SH-SY5Y (cell line): Measurements from ENCODE around the gene ZBED2.
A peak's percentile ranks its signal among the peaks of the same experiment; 100 is the strongest.

Experiments
- GATA2 ChIP-seq: IDR thresholded peaks from 2 replicates; pipeline ENCODE4 v1.6.1; 2011; ENCODE audit warnings: mild to moderate bottlenecking, low read depth, low read length
- GATA3 ChIP-seq: IDR thresholded peaks from 2 replicates; pipeline ENCODE4 v1.6.1; 2011; ENCODE audit warnings: low read depth, mild to moderate bottlenecking, low read length, moderate library complexity

GRCh38 chr3:111568355-111568754 lies 26.8 kb downstream of the ZBED2 start:
- TF ChIP-seq GATA2 (0 out of 2 replicates have a peak, but pooled peaks have one; percentile 13), GATA3 (peak; percentile 72)
